Stimulated activated naive CD8-positive, alpha-beta T cell treated with anti-CD3 and anti-CD28 coated beads, Interleukin-15, Interleukin-2, amounts not matched to agents 100 ng/mL and 50 ng/mL, for 24 hours (primary cell): ENCODE data around the gene CENATAC.
"Not testable (repeated sequence)": the region's sequence is repeated elsewhere in the genome, so short reads cannot be mapped to it uniquely, and the experiment has no call there.

Source experiments
- H3K27ac Mint-ChIP-seq: one replicate; pipeline ENCODE4 v1.8.0; 2021; ENCODE audit warnings: mild to moderate bottlenecking, mixed read lengths
- H3K27me3 Mint-ChIP-seq: one replicate; pipeline ENCODE4 v1.8.0; 2021; ENCODE audit warnings: mixed read lengths
- H3K36me3 Mint-ChIP-seq: one replicate; pipeline ENCODE4 v1.8.0; 2021; ENCODE audit warnings: low read depth, mixed read lengths
- H3K4me1 Mint-ChIP-seq: one replicate; pipeline ENCODE4 v1.8.0; 2021; ENCODE audit warnings: low read depth, mixed read lengths
- H3K4me3 Mint-ChIP-seq: one replicate; pipeline ENCODE4 v1.8.0; 2021; ENCODE audit warnings: mild to moderate bottlenecking, mixed read lengths
- H3K9me3 Mint-ChIP-seq: one replicate; pipeline ENCODE4 v1.8.0; 2021; ENCODE audit warnings: mixed read lengths

CENATAC gene

DNA sequence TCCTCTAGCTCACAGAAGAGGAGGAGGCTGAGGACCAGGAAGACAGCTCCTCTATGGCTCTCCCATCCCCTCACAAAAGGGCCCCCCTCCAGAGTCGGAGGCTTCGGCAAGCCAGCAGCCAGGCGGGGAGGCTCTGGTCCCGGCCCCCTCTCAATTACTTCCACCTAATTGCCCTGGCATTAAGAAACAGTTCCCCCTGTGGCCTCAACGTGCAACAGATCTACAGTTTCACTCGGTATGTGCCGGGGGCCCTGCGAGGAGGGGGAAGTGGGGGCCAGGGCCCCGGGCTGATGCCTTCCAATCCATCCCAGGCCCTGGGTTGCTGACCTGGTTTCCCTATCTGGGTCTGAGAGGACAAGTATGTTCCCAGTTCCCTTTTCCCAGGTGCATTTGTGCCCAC, 18.5 kb upstream of the CENATAC start:
- Mint-ChIP-seq H3K4me3 (no peak overlapping the region), H3K9me3 (no peaks in the 10 kb centered on the region), H3K27me3 (peaks cover 8% of the 10 kb centered on the region), H3K27ac (no peak overlapping the region), H3K4me1 (no peaks in the 10 kb centered on the region), H3K36me3 (no peaks in the 10 kb centered on the region)

DNA sequence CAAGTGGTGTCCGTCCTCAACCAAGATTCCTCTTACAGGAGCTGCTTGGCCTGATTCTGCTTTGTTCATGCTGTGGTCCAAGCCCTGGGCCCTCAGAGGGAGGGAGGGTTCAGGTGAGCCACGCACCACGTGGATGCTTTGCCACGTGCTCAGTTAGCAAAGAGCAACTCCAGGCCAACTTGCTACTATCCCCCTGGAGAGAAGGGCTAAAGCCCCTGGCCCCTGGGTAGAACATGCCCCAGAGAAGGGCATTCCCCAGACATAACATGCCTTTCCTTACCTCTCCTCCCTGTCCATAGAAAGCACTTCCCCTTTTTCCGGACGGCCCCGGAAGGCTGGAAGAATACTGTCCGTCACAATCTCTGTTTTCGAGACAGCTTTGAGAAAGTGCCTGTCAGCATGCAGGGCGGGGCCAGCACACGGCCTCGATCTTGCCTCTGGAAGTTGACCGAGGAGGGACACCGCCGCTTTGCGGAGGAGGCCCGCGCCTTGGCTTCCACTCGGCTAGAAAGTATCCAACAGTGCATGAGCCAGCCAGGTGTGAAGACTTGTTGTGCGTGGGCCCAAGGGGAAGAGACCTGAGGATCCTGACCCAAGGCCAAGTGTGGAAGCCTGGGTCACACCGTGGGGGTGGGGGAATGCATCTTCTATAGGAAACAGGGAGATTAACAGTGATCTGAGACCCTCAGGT, 17.6 kb upstream of the CENATAC start:
- H3K27ac Mint-ChIP-seq = no peak overlapping the region

GRCh38 chr11:118984337-118984736, 13.6 kb upstream of the CENATAC start:
- H3K27me3 Mint-ChIP-seq, H3K36me3 Mint-ChIP-seq, H3K4me3 Mint-ChIP-seq, H3K4me1 Mint-ChIP-seq, H3K27ac Mint-ChIP-seq, H3K9me3 Mint-ChIP-seq: not testable (repeated sequence)

More for the DNA sequence above, 17.6 kb upstream of the CENATAC start:
- peaks cover 3% of the 10 kb centered on the region for H3K27me3 Mint-ChIP-seq
- no peaks in the 10 kb centered on the region for H3K36me3 Mint-ChIP-seq
- H3K9me3 Mint-ChIP-seq = no peaks in the 10 kb centered on the region
- H3K4me3 Mint-ChIP-seq = no peak overlapping the region
- H3K4me1 Mint-ChIP-seq = no peaks in the 10 kb centered on the region

- Mint-ChIP-seq H3K27me3 (no peaks in the 10 kb centered on the region), H3K36me3 (no peaks in the 10 kb centered on the region), H3K27ac (no peak overlapping the region), H3K9me3 (no peaks in the 10 kb centered on the region), H3K4me3 (no peak overlapping the region), H3K4me1 (no peaks in the 10 kb centered on the region)
Measured at GRCh38 chr11:118984825-118985224, 13.1 kb upstream of the CENATAC start.

GRCh38 chr11:118988280-118988679, 9.7 kb upstream of the CENATAC start:
- Mint-ChIP-seq H3K36me3 (peaks cover 5% of the 10 kb centered on the region), H3K27ac (no peak overlapping the region), H3K4me1 (no peaks in the 10 kb centered on the region), H3K27me3 (no peaks in the 10 kb centered on the region), H3K4me3 (no peak overlapping the region), H3K9me3 (no peaks in the 10 kb centered on the region)

- peaks cover 12% of the 10 kb centered on the region for H3K36me3 Mint-ChIP-seq
- not testable (repeated sequence) for H3K4me1 Mint-ChIP-seq, H3K27ac Mint-ChIP-seq, H3K9me3 Mint-ChIP-seq, H3K4me3 Mint-ChIP-seq, H3K27me3 Mint-ChIP-seq
Measured at GRCh38 chr11:118991486-118992038, 6.4 kb upstream of the CENATAC start.

- Mint-ChIP-seq H3K27me3 (no peaks in the 10 kb centered on the region), H3K27ac (peak overlapping the region; percentile 98), H3K4me1 (peaks cover 44% of the 10 kb centered on the region), H3K4me3 (peak overlapping the region; percentile 95), H3K36me3 (peaks cover 40% of the 10 kb centered on the region), H3K9me3 (no peaks in the 10 kb centered on the region)
Measured at GRCh38 chr11:118996926-118997626, 862 bp upstream of the CENATAC start.

- H3K27ac Mint-ChIP-seq = peak overlapping the region; percentile 95
- H3K9me3 Mint-ChIP-seq = no peaks in the 10 kb centered on the region
- H3K36me3 Mint-ChIP-seq = peaks cover 52% of the 10 kb centered on the region
- no peaks in the 10 kb centered on the region for H3K27me3 Mint-ChIP-seq
- H3K4me3 Mint-ChIP-seq = peak overlapping the region; percentile 95
- H3K4me1 Mint-ChIP-seq = peaks cover 44% of the 10 kb centered on the region
Measured at GRCh38 chr11:118998388-118998717, 415 bp downstream of the CENATAC start.

DNA sequence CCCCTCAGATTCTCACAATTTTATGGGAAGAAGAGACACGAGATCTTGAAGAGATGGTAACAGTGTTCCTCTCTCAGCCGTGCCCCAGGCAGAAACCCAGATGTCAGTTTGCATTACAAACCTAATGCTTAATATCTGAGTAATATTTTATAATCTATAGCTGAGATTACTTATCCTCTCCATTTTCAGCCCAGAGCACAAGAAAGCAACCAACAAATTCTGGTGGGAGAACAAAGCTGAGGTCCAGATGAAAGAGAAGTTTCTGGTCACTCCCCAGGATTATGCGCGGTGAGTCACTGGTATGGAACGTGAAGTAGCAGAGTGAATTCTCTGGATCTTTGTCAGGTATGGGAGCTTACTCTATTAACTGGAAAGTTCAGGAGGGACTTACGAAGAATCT, 884 bp downstream of the CENATAC start:
- Mint-ChIP-seq H3K4me3 (peak overlapping the region; percentile 95), H3K9me3 (no peaks in the 10 kb centered on the region), H3K4me1 (peaks cover 44% of the 10 kb centered on the region), H3K36me3 (peaks cover 55% of the 10 kb centered on the region), H3K27me3 (no peaks in the 10 kb centered on the region), H3K27ac (peak overlapping the region; percentile 95)

GRCh38 chr11:119000906-119001305, 3.0 kb downstream of the CENATAC start:
- no peaks in the 10 kb centered on the region for H3K27me3 Mint-ChIP-seq
- H3K9me3 Mint-ChIP-seq = no peaks in the 10 kb centered on the region
- H3K4me1 Mint-ChIP-seq = peaks cover 45% of the 10 kb centered on the region
- peaks cover 61% of the 10 kb centered on the region for H3K36me3 Mint-ChIP-seq
- H3K27ac Mint-ChIP-seq = no peak overlapping the region
- H3K4me3 Mint-ChIP-seq = peak overlapping the region; percentile 14

DNA sequence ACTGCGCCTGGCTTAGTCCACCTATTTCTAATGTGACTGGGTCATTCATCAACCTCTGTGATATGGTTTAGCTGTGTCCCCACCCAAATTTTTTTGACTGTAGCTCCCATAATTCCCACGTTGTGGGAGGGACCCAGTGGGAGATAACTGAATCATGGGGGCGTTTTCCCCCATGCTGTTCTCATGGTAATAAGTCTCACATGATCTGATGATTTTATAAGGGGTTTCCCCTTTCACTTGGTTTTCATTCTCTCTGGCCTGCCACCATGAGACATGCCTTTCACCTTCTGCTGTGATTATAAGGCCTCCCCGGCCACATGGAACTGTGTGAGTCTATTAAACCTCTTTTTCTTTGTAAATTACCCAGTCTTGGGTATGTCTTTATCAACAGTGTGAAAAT, 8.7 kb downstream of the CENATAC start:
- Mint-ChIP-seq H3K4me1 (peaks cover 10% of the 10 kb centered on the region), H3K27me3 (no peaks in the 10 kb centered on the region), H3K9me3 (no peaks in the 10 kb centered on the region), H3K27ac (peak overlapping the region; percentile 32), H3K36me3 (peaks cover 56% of the 10 kb centered on the region), H3K4me3 (no peak overlapping the region)

- Mint-ChIP-seq H3K4me1 (peaks cover 33% of the 10 kb centered on the region), H3K9me3 (no peaks in the 10 kb centered on the region), H3K36me3 (peaks cover 71% of the 10 kb centered on the region), H3K27me3 (no peaks in the 10 kb centered on the region), H3K27ac (no peak overlapping the region), H3K4me3 (no peak overlapping the region)
Measured at GRCh38 chr11:119011476-119012053, 13.6 kb downstream of the CENATAC start.

DNA sequence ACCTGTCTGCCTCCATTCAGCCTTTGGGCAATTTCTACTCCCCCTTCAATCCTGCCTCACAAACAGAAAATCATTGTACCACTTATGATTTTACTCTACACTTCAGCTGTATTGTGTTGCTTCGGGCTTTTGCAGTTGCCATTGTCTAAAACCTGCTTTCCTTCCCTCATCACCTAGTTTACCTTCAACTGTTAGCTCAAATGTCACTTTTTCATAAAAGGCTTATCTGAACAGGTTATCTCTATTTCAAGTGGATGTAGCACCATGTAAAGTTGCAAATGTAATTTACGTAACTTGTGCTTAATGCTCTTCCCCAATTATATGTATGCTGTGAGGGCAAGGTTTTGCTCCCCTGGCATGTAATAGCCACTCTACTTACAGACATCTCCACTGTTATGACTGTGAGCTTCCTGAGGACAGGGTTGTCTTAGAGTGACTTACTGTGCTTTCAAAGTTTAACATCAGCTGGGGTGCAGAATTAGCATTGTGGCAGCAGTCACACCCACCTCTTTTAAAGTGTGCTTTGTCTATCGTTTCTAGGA, 14.8 kb downstream of the CENATAC start:
- peaks cover 34% of the 10 kb centered on the region for H3K4me1 Mint-ChIP-seq
- peak overlapping the region; percentile 1 for H3K27ac Mint-ChIP-seq
- H3K27me3 Mint-ChIP-seq = no peaks in the 10 kb centered on the region
- no peak overlapping the region for H3K4me3 Mint-ChIP-seq
- peaks cover 73% of the 10 kb centered on the region for H3K36me3 Mint-ChIP-seq
- H3K9me3 Mint-ChIP-seq = no peaks in the 10 kb centered on the region

GRCh38 chr11:119014209-119014924, 16.4 kb downstream of the CENATAC start:
- Mint-ChIP-seq H3K36me3 (peaks cover 69% of the 10 kb centered on the region), H3K4me1 (peaks cover 38% of the 10 kb centered on the region), H3K27me3 (no peaks in the 10 kb centered on the region), H3K4me3 (no peak overlapping the region), H3K9me3 (no peaks in the 10 kb centered on the region), H3K27ac (peak overlapping the region; percentile 71)
